ENCODE data around the gene UCN2. TPM values are rescaled to one million over a fixed set of nuclear protein-coding genes. Genes with fewer than 3 reads are reported as not detected.
"Not testable (repeated sequence)": the region's sequence is repeated elsewhere in the genome, so short reads cannot be mapped to it uniquely, and the experiment has no call there.

UCN2 gene
- total and polyA plus RNA-seq, 2 of the 8 experiments (the other 6 are each of a cell fraction or from before 2014, with no cell fraction given) = 0.14 TPM; not detected in 1

GRCh38 chr3:48532271-48532976, 31.2 kb downstream of the UCN2 start (continued):
- TF ChIP-seq ATF2 (IDR thresholded peaks at IDR 0.05; ENCODE audit: low read length) = no peak
- no peak for TF ChIP-seq SP1 (IDR thresholded peaks at IDR 0.05; ENCODE audit: low read depth, low read length)

- CTCF ChIA-PET (ENCODE audit: partially characterized antibody) = interaction anchor here (0.7 to 7.0 kb wide), 7 partner anchors 10 to 98 kb away, joined by 3 to 35 read pairs (median 4); no protein-coding TSS in a partner anchor
These were observed 32.9 kb downstream of the UCN2 start for GRCh38 chr3:48530701-48531100.

More at GRCh38 chr3:48530701-48531100, 32.9 kb downstream of the UCN2 start:
- not testable (repeated sequence) for H3K4me3 ChIP-seq (ENCODE audit: extremely low read depth in 1 of 4, insufficient read depth in 2 of 4, low read depth in 3 of 4, low read length in 4 of 4); H3K9ac ChIP-seq (replicated peaks in 1 of 4; ENCODE audit: extremely low read depth in 1 of 4, low read depth in 3 of 4, low read length in 3 of 4); DNase-seq (ENCODE audit: low read depth in 1 of 2, low spot score in 2 of 2); H2BK5ac ChIP-seq (ENCODE audit: low read depth, low read length); H4K20me1 ChIP-seq (replicated peaks in 1 of 2; ENCODE audit: control insufficient read depth in 1 of 2, insufficient read depth in 2 of 2, low read length in 2 of 2); H3K27me3 ChIP-seq (replicated peaks in 1 of 4; ENCODE audit: control insufficient read depth in 3 of 4, extremely low read depth in 1 of 4, insufficient read depth in 3 of 4, low read length in 3 of 4); H3K4ac ChIP-seq (replicated peaks; ENCODE audit: insufficient read length, low read depth, low read length); H2BK15ac ChIP-seq (ENCODE audit: low read length); H4K8ac ChIP-seq (ENCODE audit: extremely low read depth, insufficient read depth, low read length); H2BK20ac ChIP-seq (ENCODE audit: low read length); FAIRE-seq; H3K23me2 ChIP-seq (ENCODE audit: low read depth, low read length); H2AK5ac ChIP-seq (ENCODE audit: low read depth, low read length); H4K91ac ChIP-seq (replicated peaks; ENCODE audit: insufficient read length, low read length); H2AFZ ChIP-seq (ENCODE audit: low read length); H3K18ac ChIP-seq (ENCODE audit: extremely low read depth, low read length); H3K4me2 ChIP-seq (ENCODE audit: insufficient read depth in 1 of 2, low read depth in 2 of 2, low read length in 2 of 2); H3K4me1 ChIP-seq (replicated peaks in 1 of 4; ENCODE audit: control insufficient read depth in 3 of 4, insufficient read depth in 4 of 4, low read length in 3 of 4); H3K79me1 ChIP-seq (ENCODE audit: low read depth, low read length); H3K9me3 ChIP-seq (ENCODE audit: insufficient read depth in 2 of 2, low read depth in 1 of 2, low read length in 1 of 2); H2BK120ac ChIP-seq (replicated peaks; ENCODE audit: low read depth, low read length); H3K27ac ChIP-seq (ENCODE audit: low read depth, low read length); H3K14ac ChIP-seq (ENCODE audit: insufficient read length); H2BK12ac ChIP-seq (ENCODE audit: low read depth, low read length); H3K79me2 ChIP-seq (ENCODE audit: control insufficient read depth in 1 of 2, insufficient read depth in 2 of 2, low read length in 2 of 2); H3K23ac ChIP-seq (ENCODE audit: insufficient read length); H3K56ac ChIP-seq (replicated peaks; ENCODE audit: insufficient read length, low read depth, low read length); H4K5ac ChIP-seq (ENCODE audit: insufficient read length, low read depth, low read length)
- H3K36me3 ChIP-seq (ENCODE audit: control insufficient read depth in 2 of 4, insufficient read depth in 4 of 4, low read length in 3 of 4) = peaks cover 0 to 14% (median 9%) of the 10 kb centered on the region in 4 experiments; a peak in 7 of 8 replicates
- POLR2A ChIA-PET (ENCODE audit: partially characterized antibody) = interaction anchor here (0.6 to 1.2 kb wide), 2 partner anchors 68 to 73 kb away, joined by 3 to 4 read pairs; no protein-coding TSS in a partner anchor
- 95% methylated on average over 4 of the region's 4 CpGs; no CpG with 5 or more reads in 1 of the 2 experiments for WGBS, 2 experiments (ENCODE audit: extremely low coverage in 1 of 2, insufficient coverage in 1 of 2, insufficient read length in 1 of 2, insufficient replicate concordance in 2 of 2, low coverage in 1 of 2, low lambda C conversion rate in 2 of 2, missing lambda C conversion rate in 1 of 2)

All from H1 (cell line).